Fibroblast of pulmonary artery (primary cell): ENCODE measurements around the gene ABLIM2.

Experiments used
- DNase-seq: peaks from one replicate; pipeline ENCODE4 v3.0.0-alpha.2; 2010; ENCODE audit warnings: low read depth
- H3K4me3 ChIP-seq: replicated peaks from 2 replicates; pipeline ENCODE4 v1.5.1; 2011; ENCODE audit warnings: low read depth, mild to moderate bottlenecking, control low read depth, low read length, moderate library complexity
- CTCF ChIP-seq: IDR thresholded peaks from 2 replicates; pipeline ENCODE4 v1.5.1; 2011; ENCODE audit warnings: mild to moderate bottlenecking, control low read depth, low read length, inconsistent platforms; ENCODE audit errors: missing control alignments

The ABLIM2 gene

GRCh38 chr4:8028884-8029568 lies 129.6 kb downstream of the ABLIM2 start:
- no peak for DNase-seq
- H3K4me3 ChIP-seq: no peak overlapping the region
- no peak for TF ChIP-seq CTCF

- TF ChIP-seq CTCF: no peak
- H3K4me3 ChIP-seq: no peak overlapping the region
- DNase-seq: no peak
Measured at GRCh38 chr4:8028368-8028767, 130.2 kb downstream of the ABLIM2 start.

GRCh38 chr4:8026453-8026852 lies 132.2 kb downstream of the ABLIM2 start:
- H3K4me3 ChIP-seq: no peak overlapping the region
- DNase-seq: no peak
- TF ChIP-seq CTCF: no peak

GRCh38 chr4:8025668-8026067 lies 132.9 kb downstream of the ABLIM2 start:
- no peak for DNase-seq
- no peak for TF ChIP-seq CTCF
- H3K4me3 ChIP-seq: no peak overlapping the region

GRCh38 chr4:8024073-8024786 lies 134.4 kb downstream of the ABLIM2 start:
- DNase-seq: no peak
- TF ChIP-seq CTCF: no peak
- H3K4me3 ChIP-seq: no peak overlapping the region

GRCh38 chr4:8023696-8024033 lies 134.9 kb downstream of the ABLIM2 start:
- no peak for TF ChIP-seq CTCF
- DNase-seq: no peak
- no peak overlapping the region for H3K4me3 ChIP-seq
